Measurements from ENCODE around the gene GALNTL6. TPM values are rescaled to one million over a fixed set of nuclear protein-coding genes. Genes with fewer than 3 reads are reported as not detected.

Gene GALNTL6
- total RNA-seq, 1 donor from 2014 or later, result not detected

GRCh38 chr4:172546782-172547181, 733.6 kb downstream of the GALNTL6 start:
- intact Hi-C loops (cut with micrococcal nuclease), result no loop called here
- Histone ChIP-seq H3K9me3 (replicated peaks) (no peaks in the 10 kb centered on the region), H3K36me3 (no peaks in the 10 kb centered on the region), H3K27ac (replicated peaks) (no peak overlapping the region), H3K27me3 (ENCODE audit: low read depth) (no peaks in the 10 kb centered on the region), H3K4me3 (no peak overlapping the region), H3K4me1 (no peaks in the 10 kb centered on the region)
- DNase-seq, result no peak
- TF ChIP-seq CTCF (IDR thresholded peaks at IDR 0.05; ENCODE audit: borderline replicate concordance), result no peak

GRCh38 chr4:172547724-172548123, 734.5 kb downstream of the GALNTL6 start:
- intact Hi-C loops (cut with micrococcal nuclease), result no loop called here
- no peak for DNase-seq
- H3K4me3 ChIP-seq, result no peak overlapping the region
- no peaks in the 10 kb centered on the region for H3K4me1 ChIP-seq
- no peak for TF ChIP-seq CTCF (IDR thresholded peaks at IDR 0.05; ENCODE audit: borderline replicate concordance)
- no peak overlapping the region for H3K27ac ChIP-seq (replicated peaks)
- no peaks in the 10 kb centered on the region for H3K36me3 ChIP-seq
- H3K27me3 ChIP-seq (ENCODE audit: low read depth), result no peaks in the 10 kb centered on the region
- H3K9me3 ChIP-seq (replicated peaks), result no peaks in the 10 kb centered on the region

GRCh38 chr4:172553216-172553615, 740.0 kb downstream of the GALNTL6 start:
- H3K36me3 ChIP-seq, result no peaks in the 10 kb centered on the region
- no peak for DNase-seq
- H3K27ac ChIP-seq (replicated peaks), result no peak overlapping the region
- intact Hi-C loops (cut with micrococcal nuclease), result no loop called here
- no peaks in the 10 kb centered on the region for H3K4me1 ChIP-seq
- H3K4me3 ChIP-seq, result no peak overlapping the region
- H3K27me3 ChIP-seq (ENCODE audit: low read depth), result no peaks in the 10 kb centered on the region
- no peaks in the 10 kb centered on the region for H3K9me3 ChIP-seq (replicated peaks)
- TF ChIP-seq CTCF (IDR thresholded peaks at IDR 0.05; ENCODE audit: borderline replicate concordance), result no peak

- no peaks in the 10 kb centered on the region for H3K4me1 ChIP-seq
- TF ChIP-seq CTCF (IDR thresholded peaks at IDR 0.05; ENCODE audit: borderline replicate concordance), result no peak
Observed at GRCh38 chr4:172554588-172554987, 741.4 kb downstream of the GALNTL6 start.

GRCh38 chr4:172555725-172556124, 742.5 kb downstream of the GALNTL6 start:
- no peaks in the 10 kb centered on the region for H3K9me3 ChIP-seq (replicated peaks)
- no peak overlapping the region for H3K4me3 ChIP-seq
- no peaks in the 10 kb centered on the region for H3K36me3 ChIP-seq
- H3K4me1 ChIP-seq, result no peaks in the 10 kb centered on the region
- H3K27ac ChIP-seq (replicated peaks), result no peak overlapping the region
- TF ChIP-seq CTCF (IDR thresholded peaks at IDR 0.05; ENCODE audit: borderline replicate concordance), result no peak
- no peak for DNase-seq
- intact Hi-C loops (cut with micrococcal nuclease), result no loop called here
- H3K27me3 ChIP-seq (ENCODE audit: low read depth), result no peaks in the 10 kb centered on the region

More at GRCh38 chr4:172554588-172554987, 741.4 kb downstream of the GALNTL6 start:
- no peak for DNase-seq
- Histone ChIP-seq H3K4me3 (no peak overlapping the region), H3K9me3 (replicated peaks) (no peaks in the 10 kb centered on the region), H3K27me3 (ENCODE audit: low read depth) (no peaks in the 10 kb centered on the region), H3K36me3 (no peaks in the 10 kb centered on the region), H3K27ac (replicated peaks) (no peak overlapping the region)
- intact Hi-C loops (cut with micrococcal nuclease), result no loop called here

- no peaks in the 10 kb centered on the region for H3K27me3 ChIP-seq (ENCODE audit: low read depth)
- H3K9me3 ChIP-seq (replicated peaks), result no peaks in the 10 kb centered on the region
- no peak overlapping the region for H3K4me3 ChIP-seq
- H3K27ac ChIP-seq (replicated peaks), result no peak overlapping the region
- no peak for DNase-seq
- no peaks in the 10 kb centered on the region for H3K36me3 ChIP-seq
- TF ChIP-seq CTCF (IDR thresholded peaks at IDR 0.05; ENCODE audit: borderline replicate concordance), result no peak
- intact Hi-C loops (cut with micrococcal nuclease), result no loop called here
- H3K4me1 ChIP-seq, result no peaks in the 10 kb centered on the region
Observed at GRCh38 chr4:172573899-172574298, 760.7 kb downstream of the GALNTL6 start.

Data from left ventricle myocardium inferior (tissue), 1 donor.